Fibroblast of the aortic adventitia (primary cell): ENCODE data around the gene RNF11. TPM values are rescaled to one million over a fixed set of nuclear protein-coding genes. Genes with fewer than 3 reads are reported as not detected.

Experiments
- DNase-seq: peaks from one replicate; pipeline ENCODE4 v3.0.0-alpha.2; 2010; ENCODE audit warnings: low read depth
- H3K4me3 ChIP-seq: 2 replicates; pipeline ENCODE4 v1.5.1; 2011; ENCODE audit warnings: low read depth, mild to moderate bottlenecking, control low read depth, low read length, moderate library complexity
- CTCF ChIP-seq: IDR thresholded peaks from 2 replicates; pipeline ENCODE4 v1.5.1; 2011; ENCODE audit warnings: mild to moderate bottlenecking, low read length, control low read depth, inconsistent platforms; ENCODE audit not compliant: insufficient read depth
- total RNA-seq: library from RNA; depleted of rRNA; stranded (reverse); fragments of >200 nt; gene quantifications from 2 replicates; pipeline ENCODE4 v1.2.3, GENCODE V29; 2012; ENCODE audit warnings: low replicate concordance

RNF11 gene
- total RNA-seq, 1 donor = 112 TPM

- DNase-seq = no peak
- TF ChIP-seq CTCF = no peak
Measured at GRCh38 chr1:51236531-51237350, 668 bp downstream of the RNF11 start.

GRCh38 chr1:51237351-51238033, 1.4 kb downstream of the RNF11 start:
- H3K4me3 ChIP-seq = peak overlapping the region; percentile 98
- TF ChIP-seq CTCF = no peak

More at GRCh38 chr1:51236531-51237350, 668 bp downstream of the RNF11 start:
- peak overlapping the region; percentile 98 for H3K4me3 ChIP-seq

GRCh38 chr1:51238034-51238403, 1.9 kb downstream of the RNF11 start:
- TF ChIP-seq CTCF = no peak
- DNase-seq = no peak
- H3K4me3 ChIP-seq = peak overlapping the region; percentile 98

More at GRCh38 chr1:51237351-51238033, 1.4 kb downstream of the RNF11 start:
- peak; percentile 53 for DNase-seq

- no peak overlapping the region for H3K4me3 ChIP-seq
- TF ChIP-seq CTCF = no peak
- no peak for DNase-seq
Measured at GRCh38 chr1:51240084-51240483, 4.0 kb downstream of the RNF11 start.

- no peak for TF ChIP-seq CTCF
- no peak for DNase-seq
Measured at GRCh38 chr1:51241119-51241518, 5.0 kb downstream of the RNF11 start.

GRCh38 chr1:51242546-51242945, 6.5 kb downstream of the RNF11 start:
- no peak for DNase-seq
- no peak overlapping the region for H3K4me3 ChIP-seq
- no peak for TF ChIP-seq CTCF

More at GRCh38 chr1:51241119-51241518, 5.0 kb downstream of the RNF11 start:
- H3K4me3 ChIP-seq = no peak overlapping the region
